Fibroblast of the aortic adventitia (primary cell): ENCODE results near the gene CAPS. TPM values are rescaled to one million over a fixed set of nuclear protein-coding genes. Genes with fewer than 3 reads are reported as not detected.
"Not testable (repeated sequence)": the region's sequence is repeated elsewhere in the genome, so short reads cannot be mapped to it uniquely, and the experiment has no call there.

Experiments
- DNase-seq: peaks from one replicate; pipeline ENCODE4 v3.0.0-alpha.2; 2010; ENCODE audit warnings: low read depth
- H3K4me3 ChIP-seq: 2 replicates; pipeline ENCODE4 v1.5.1; 2011; ENCODE audit warnings: low read depth, mild to moderate bottlenecking, control low read depth, low read length, moderate library complexity
- total RNA-seq: library from RNA; depleted of rRNA; stranded (reverse); fragments of >200 nt; gene quantifications from 2 replicates; pipeline ENCODE4 v1.2.3, GENCODE V29; 2012; ENCODE audit warnings: low replicate concordance
- TF ChIP-seq, protein P1 (sequence below): IDR thresholded peaks from 2 replicates; pipeline ENCODE4 v1.5.1; 2011; ENCODE audit warnings: mild to moderate bottlenecking, low read length, control low read depth, inconsistent platforms; ENCODE audit not compliant: insufficient read depth

The CAPS gene
- total RNA-seq, 1 donor = 3.5 TPM

DNA sequence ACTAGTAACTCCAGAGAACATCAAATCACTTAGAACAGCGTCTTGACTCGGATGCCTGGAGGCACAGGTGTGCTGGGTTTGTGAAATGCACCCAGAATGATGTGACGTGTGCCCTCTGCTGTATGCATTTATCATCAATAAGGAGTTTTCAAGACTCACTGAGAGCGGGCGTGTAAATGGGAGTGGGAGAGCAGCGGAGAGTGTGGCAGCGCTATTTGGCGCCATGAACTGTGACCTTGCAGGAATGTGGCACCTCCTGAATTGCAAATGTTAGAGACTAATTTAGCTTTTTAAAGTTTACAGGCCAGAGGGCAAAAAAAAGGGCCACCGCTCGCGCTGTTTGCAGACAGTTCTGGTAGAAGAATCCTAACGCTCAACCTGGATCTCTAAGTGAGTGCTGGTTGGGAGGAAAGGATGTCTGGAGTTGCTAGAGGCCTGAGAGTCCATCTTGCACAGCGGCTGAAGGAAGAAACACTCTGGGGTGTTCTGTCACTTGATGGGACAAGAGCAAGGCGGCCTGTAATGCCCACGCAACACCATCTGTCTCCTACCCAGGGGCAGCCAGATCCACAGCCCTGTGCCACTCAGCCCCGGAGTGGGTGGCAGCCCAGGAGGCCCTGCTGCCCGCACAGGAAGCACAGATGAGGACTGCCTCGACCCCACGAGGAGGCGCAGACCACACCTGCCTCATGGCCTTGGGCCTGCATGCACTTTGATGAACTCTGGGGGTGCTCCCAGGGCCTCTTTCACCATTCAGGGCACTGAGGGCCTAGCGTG is 44.2 kb downstream of the CAPS start:
- no peak for DNase-seq
- H3K4me3 ChIP-seq = no peak overlapping the region
- TF ChIP-seq, protein P1, sequence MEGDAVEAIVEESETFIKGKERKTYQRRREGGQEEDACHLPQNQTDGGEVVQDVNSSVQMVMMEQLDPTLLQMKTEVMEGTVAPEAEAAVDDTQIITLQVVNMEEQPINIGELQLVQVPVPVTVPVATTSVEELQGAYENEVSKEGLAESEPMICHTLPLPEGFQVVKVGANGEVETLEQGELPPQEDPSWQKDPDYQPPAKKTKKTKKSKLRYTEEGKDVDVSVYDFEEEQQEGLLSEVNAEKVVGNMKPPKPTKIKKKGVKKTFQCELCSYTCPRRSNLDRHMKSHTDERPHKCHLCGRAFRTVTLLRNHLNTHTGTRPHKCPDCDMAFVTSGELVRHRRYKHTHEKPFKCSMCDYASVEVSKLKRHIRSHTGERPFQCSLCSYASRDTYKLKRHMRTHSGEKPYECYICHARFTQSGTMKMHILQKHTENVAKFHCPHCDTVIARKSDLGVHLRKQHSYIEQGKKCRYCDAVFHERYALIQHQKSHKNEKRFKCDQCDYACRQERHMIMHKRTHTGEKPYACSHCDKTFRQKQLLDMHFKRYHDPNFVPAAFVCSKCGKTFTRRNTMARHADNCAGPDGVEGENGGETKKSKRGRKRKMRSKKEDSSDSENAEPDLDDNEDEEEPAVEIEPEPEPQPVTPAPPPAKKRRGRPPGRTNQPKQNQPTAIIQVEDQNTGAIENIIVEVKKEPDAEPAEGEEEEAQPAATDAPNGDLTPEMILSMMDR = no peak

DNA sequence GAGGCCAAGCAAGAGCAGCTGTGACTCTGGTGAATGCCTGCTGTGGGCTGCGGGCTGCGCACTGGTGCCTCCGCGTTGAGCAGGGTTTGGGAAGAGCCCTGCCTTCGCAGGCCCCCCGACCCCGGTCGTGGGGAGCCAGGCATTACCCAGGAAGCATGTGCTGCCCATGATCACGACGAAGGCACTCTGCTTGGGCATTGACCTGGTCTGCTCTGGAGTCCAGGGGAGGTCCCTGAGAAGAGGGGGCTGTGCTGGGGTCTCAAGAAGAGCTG is 44.7 kb downstream of the CAPS start:
- TF ChIP-seq, protein P1 = no peak
- no peak overlapping the region for H3K4me3 ChIP-seq
- DNase-seq = no peak

DNA sequence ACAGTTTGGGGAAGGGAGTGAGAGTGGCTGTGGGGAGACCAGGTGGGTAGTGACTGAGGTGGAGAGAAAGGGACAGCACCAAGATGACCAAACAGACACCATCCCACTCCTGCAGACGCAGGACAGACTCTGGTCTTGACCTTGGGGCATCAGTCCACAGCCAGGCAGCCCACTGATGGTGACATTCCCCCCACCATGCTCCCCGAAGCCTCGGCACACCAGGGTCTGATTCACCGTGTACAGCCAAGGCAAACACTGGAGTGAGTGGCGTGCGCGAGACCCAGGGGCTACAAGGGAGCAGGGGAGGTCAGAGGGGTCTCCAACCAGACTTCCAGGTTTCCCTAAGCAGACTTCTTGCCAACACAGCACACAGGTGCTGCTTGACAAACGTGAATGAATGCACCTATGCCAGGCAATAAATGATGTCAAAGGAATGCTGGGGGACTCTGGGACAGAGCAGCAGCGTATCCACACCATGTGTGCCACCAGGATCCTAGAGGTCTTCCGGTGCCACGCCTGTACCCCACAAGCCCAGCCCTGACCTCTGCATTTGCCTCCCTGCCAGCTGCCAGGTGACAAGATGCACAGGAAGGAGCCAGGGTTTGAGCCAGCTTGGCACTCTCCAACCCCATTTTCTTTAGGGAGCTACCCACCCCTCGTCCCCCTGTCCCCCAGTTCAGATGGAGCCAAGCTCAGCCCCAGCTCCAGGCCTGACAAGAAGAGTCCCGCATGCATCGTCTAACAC is 45.4 kb downstream of the CAPS start:
- DNase-seq = no peak
- TF ChIP-seq, protein P1 = no peak

DNA sequence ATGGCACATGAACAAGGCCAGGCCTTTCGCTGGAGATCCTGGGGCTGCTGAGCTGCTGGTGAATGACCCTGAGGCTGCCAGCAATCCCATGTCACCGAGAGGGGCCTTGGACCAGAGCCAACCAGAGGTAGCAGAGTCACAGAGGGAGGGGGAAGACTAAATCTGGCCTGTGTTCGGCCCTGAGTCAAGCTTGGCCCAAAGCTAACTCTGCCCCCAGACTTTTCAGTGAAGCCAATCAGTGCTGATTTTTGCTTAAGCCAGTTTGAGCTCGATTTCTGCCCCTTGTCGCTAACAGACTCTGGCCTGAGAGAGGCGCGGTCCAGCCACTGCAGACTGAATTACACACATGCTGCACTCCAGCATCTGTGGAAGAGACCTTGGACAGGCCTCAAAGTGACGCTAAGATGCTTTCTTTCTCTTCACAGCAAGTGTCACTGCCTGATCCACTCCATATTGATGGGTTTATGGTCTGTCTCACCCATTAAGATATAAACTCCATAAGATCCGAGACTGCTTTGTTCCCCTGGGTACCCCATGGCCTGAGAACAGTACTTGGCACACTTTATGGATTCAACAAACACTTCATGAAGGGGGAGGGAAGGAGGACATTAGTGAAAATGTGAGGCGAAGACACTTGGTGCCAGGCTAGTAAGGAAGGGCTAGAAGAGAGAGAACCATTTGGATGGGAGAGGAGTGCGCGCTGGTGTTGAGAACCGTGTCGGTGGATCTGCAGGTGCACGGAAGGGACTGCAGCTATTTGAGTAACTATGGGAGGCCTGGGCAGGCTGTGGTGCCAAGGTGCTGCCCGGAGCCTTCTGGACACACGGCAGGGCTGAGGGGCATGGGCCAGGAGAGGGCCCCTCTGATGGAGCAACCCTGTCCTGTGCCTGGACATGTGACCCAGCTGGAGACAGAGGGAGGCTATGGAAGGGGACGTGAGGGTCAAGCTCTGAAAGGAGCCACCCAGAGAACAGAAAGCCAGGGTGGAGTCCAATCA is 46.2 kb downstream of the CAPS start:
- no peak overlapping the region for H3K4me3 ChIP-seq
- DNase-seq = no peak

More for the DNA sequence above, 45.4 kb downstream of the CAPS start:
- no peak overlapping the region for H3K4me3 ChIP-seq

DNA sequence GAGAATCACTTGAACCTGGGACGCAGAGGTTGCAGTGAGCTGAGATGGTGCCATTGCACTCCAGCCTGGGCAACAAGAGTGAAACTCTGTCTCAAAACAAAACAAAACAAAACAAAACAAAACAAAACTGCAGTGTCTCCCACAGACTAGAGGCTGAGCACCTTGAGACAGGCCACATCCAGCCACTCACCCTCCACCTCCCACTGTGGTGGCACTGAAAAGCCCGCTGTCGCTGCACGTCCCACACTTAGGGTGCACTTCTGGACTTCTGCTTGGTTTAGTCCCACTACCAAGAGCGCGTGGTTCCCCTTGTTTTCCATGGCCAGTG is 47.6 kb downstream of the CAPS start:
- H3K4me3 ChIP-seq, DNase-seq: not testable (repeated sequence)

More for the DNA sequence above, 46.2 kb downstream of the CAPS start:
- TF ChIP-seq, protein P1 = no peak

DNA sequence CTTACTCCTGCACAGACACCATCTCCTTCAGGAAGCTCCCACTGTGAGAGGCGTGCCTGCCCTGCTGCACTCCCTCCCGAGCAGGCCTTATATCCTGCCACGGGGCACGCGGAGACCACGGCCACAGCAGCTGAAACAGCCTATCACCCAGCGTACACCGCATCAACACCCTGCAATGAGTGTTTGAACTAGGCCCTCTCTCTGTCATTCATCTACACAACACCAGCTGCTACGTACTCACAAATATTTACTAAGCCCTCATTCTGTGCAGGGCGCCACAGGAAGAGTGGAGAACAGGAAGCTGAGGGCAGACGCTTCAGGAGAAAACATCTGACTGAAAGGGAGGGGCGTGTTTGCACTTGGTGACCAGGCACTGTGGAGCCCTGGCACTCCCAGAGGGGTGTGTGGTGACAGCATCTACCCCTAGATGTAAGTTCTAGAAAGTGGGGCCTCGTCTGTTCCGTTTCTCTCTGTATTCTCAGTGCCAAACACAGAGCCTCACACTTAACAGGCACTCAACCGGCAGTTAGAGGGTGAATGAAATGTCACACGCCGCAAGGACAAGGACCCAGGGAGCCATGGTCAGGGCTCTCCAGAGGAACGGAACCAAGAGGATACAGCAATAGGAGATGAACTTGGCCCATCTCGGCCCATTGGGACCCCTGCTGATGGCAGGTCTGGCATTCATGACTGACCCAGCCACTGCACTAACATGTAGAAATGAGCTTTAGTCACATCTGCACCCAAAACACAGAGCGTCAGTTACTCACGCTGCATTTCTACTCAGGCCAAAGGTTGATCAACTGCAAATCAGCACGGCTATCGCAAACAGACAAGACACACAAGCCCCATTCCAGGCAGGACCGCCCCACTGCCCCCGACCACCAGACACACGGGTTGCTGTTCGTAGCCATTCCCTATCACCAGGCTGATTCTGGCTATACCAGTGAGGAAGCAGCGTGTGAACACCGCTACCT is 48.2 kb downstream of the CAPS start:
- TF ChIP-seq, protein P1 = no peak
- no peak overlapping the region for H3K4me3 ChIP-seq
- no peak for DNase-seq

DNA sequence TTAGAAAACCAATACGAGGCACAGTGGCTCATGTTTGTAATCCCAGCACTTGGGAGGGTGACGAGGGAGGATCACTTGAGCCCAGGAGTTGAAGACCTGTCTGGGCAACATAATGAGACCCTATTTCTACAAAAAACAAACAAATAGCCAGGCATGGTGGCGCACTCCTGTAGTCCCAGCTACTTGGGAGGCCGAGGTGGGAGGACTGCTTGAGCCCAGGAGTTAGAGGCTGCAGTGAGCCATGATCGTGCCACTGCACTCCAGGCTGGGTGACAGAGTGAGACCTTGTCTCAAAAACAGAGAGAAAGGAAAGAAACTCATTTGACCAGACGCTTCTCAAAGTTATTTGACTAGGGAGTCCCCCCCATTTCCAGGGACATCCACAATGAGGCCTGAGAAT is 49.2 kb downstream of the CAPS start:
- DNase-seq, H3K4me3 ChIP-seq: not testable (repeated sequence)
